Measurements from ENCODE around the gene PHACTR1. TPM values are rescaled to one million over a fixed set of nuclear protein-coding genes. Genes with fewer than 3 reads are reported as not detected.
"Not testable (repeated sequence)": the region's sequence is repeated elsewhere in the genome, so short reads cannot be mapped to it uniquely, and the experiment has no call there.

The PHACTR1 gene
- polyA plus RNA-seq, 10 donors = 3.3 to 9.6 (median 5.0) TPM

GRCh38 chr6:13101985-13102384 lies 385.4 kb downstream of the PHACTR1 start:
- no peak for DNase-seq

GRCh38 chr6:13103169-13103568 lies 386.6 kb downstream of the PHACTR1 start:
- DNase-seq = no peak

GRCh38 chr6:13105139-13105538 lies 388.6 kb downstream of the PHACTR1 start:
- no peak for DNase-seq

GRCh38 chr6:13112921-13113320 lies 396.4 kb downstream of the PHACTR1 start:
- no peak for DNase-seq

GRCh38 chr6:13113376-13113775 lies 396.8 kb downstream of the PHACTR1 start:
- no peak for DNase-seq

GRCh38 chr6:13113981-13114593 lies 397.5 kb downstream of the PHACTR1 start:
- peak; percentile 40 to 81 (median 65) for DNase-seq

- DNase-seq = no peak
These were observed 399.6 kb downstream of the PHACTR1 start for GRCh38 chr6:13116155-13116554.

- DNase-seq = no peak
These were observed 401.0 kb downstream of the PHACTR1 start for GRCh38 chr6:13117570-13117969.

- no peak for DNase-seq
These were observed 403.0 kb downstream of the PHACTR1 start for GRCh38 chr6:13119549-13119948.

- peak in 2 of 3 donors; percentile 13 to 42 for DNase-seq
These were observed 404.2 kb downstream of the PHACTR1 start for GRCh38 chr6:13120483-13121482.

GRCh38 chr6:13124131-13124530 lies 407.6 kb downstream of the PHACTR1 start:
- peak in 2 of 3 donors; percentile 23 to 64 for DNase-seq

GRCh38 chr6:13125841-13126240 lies 409.3 kb downstream of the PHACTR1 start:
- peak in 2 of 3 donors; percentile 15 to 49 for DNase-seq

GRCh38 chr6:13131935-13132661 lies 415.5 kb downstream of the PHACTR1 start:
- no peak for DNase-seq

- DNase-seq = not testable (repeated sequence)
These were observed 417.3 kb downstream of the PHACTR1 start for GRCh38 chr6:13133894-13134293.

GRCh38 chr6:13135152-13135551 lies 418.6 kb downstream of the PHACTR1 start:
- DNase-seq = no peak

GRCh38 chr6:13139119-13139518 lies 422.6 kb downstream of the PHACTR1 start:
- no peak for DNase-seq

GRCh38 chr6:13140980-13141379 lies 424.4 kb downstream of the PHACTR1 start:
- no peak for DNase-seq

- no peak for DNase-seq
These were observed 424.8 kb downstream of the PHACTR1 start for GRCh38 chr6:13141387-13141786.

- no peak for DNase-seq
These were observed 426.0 kb downstream of the PHACTR1 start for GRCh38 chr6:13142611-13143010.

GRCh38 chr6:13146442-13146841 lies 429.9 kb downstream of the PHACTR1 start:
- DNase-seq = no peak

- DNase-seq = peak; percentile 29 to 56 (median 30)
These were observed 430.8 kb downstream of the PHACTR1 start for GRCh38 chr6:13147376-13147775.

GRCh38 chr6:13147782-13148181 lies 431.2 kb downstream of the PHACTR1 start:
- DNase-seq = no peak

Data from muscle of back (tissue), 11 donors.